Neural progenitor cell (in vitro differentiated cells): ENCODE data around the gene PPARG. TPM values are rescaled to one million over a fixed set of nuclear protein-coding genes. Genes with fewer than 3 reads are reported as not detected.
A peak's percentile ranks its signal among the peaks of the same experiment; 100 is the strongest.

ENCODE experiments used
- DNase-seq: peaks from one replicate; pipeline ENCODE4 v3.0.0-alpha.2; 2016; ENCODE audit warnings: low spot score
- H2AFZ ChIP-seq: fragments of 200-600 bp; sonication (generic); replicated peaks from 2 replicates; pipeline ENCODE4 v1.6.1; 2016; ENCODE audit warnings: antibody characterized with exemption
- H3F3A ChIP-seq: fragments of 200-600 bp; sonication (generic); 2 replicates; pipeline ENCODE4 v1.6.1; 2016; ENCODE audit warnings: antibody characterized with exemption, low read depth
- H3K27ac ChIP-seq: fragments of 200-600 bp; sonication (generic); 2 replicates; pipeline ENCODE4 v1.5.1; 2016; ENCODE audit warnings: mild to moderate bottlenecking
- H3K27me3 ChIP-seq: fragments of 200-600 bp; sonication (generic); 2 replicates; pipeline ENCODE4 v1.6.1; 2016; ENCODE audit warnings: mild to moderate bottlenecking, moderate library complexity
- H3K36me3 ChIP-seq: fragments of 200-600 bp; sonication (generic); 2 replicates; pipeline ENCODE4 v1.5.1; 2016
- H3K4me1 ChIP-seq: fragments of 200-600 bp; sonication (generic); 2 replicates; pipeline ENCODE4 v1.6.1; 2016; ENCODE audit warnings: mixed run types
- H3K4me2 ChIP-seq: fragments of 200-600 bp; sonication (generic); 2 replicates; pipeline ENCODE4 v1.6.1; 2016
- H3K4me3 ChIP-seq: fragments of 200-600 bp; sonication (generic); 2 replicates; pipeline ENCODE4 v1.5.1; 2016
- H3K79me2 ChIP-seq: fragments of 200-600 bp; sonication (generic); 2 replicates; pipeline ENCODE4 v1.6.1; 2016; ENCODE audit warnings: low read depth
- H3K9ac ChIP-seq: fragments of 200-600 bp; sonication (generic); 2 replicates; pipeline ENCODE4 v1.6.1; 2016
- H3K9me3 ChIP-seq: fragments of 200-600 bp; sonication (generic); 2 replicates; pipeline ENCODE4 v1.5.1; 2016; ENCODE audit warnings: low read depth
- H4K20me1 ChIP-seq: fragments of 200-600 bp; sonication (generic); 2 replicates; pipeline ENCODE4 v1.6.1; 2016; ENCODE audit warnings: low read depth
- H3K27ac Mint-ChIP-seq: 3 replicates; pipeline ENCODE4 v1.8.0; 2021; ENCODE audit warnings: mixed read lengths
- H3K27me3 Mint-ChIP-seq: 2 replicates; pipeline ENCODE4 v1.8.0; 2022; ENCODE audit warnings: low read depth, mild to moderate bottlenecking, inconsistent platforms, moderate library complexity, mixed read lengths; ENCODE audit not compliant: insufficient read depth
- H3K36me3 Mint-ChIP-seq: 3 replicates; pipeline ENCODE4 v1.8.0; 2021; ENCODE audit warnings: mixed read lengths
- H3K4me1 Mint-ChIP-seq: 3 replicates; pipeline ENCODE4 v1.8.0; 2021; ENCODE audit warnings: mixed read lengths
- H3K4me3 Mint-ChIP-seq: 3 replicates; pipeline ENCODE4 v1.8.0; 2021; ENCODE audit warnings: mild to moderate bottlenecking, moderate library complexity, mixed read lengths
- H3K9me3 Mint-ChIP-seq: 3 replicates; pipeline ENCODE4 v1.8.0; 2020; ENCODE audit warnings: mixed read lengths
- EZH2 ChIP-seq: fragments of 200-600 bp; sonication (generic); IDR thresholded peaks from 2 replicates; pipeline ENCODE4 v1.6.1; 2017; ENCODE audit warnings: antibody characterized with exemption, mild to moderate bottlenecking, moderate library complexity
- EZH2phosphoT487 ChIP-seq: fragments of 200-600 bp; sonication (generic); IDR thresholded peaks from 2 replicates; pipeline ENCODE4 v1.6.1; 2017; ENCODE audit warnings: antibody characterized with exemption
- small RNA-seq: library from RNA; depleted of rRNA; stranded (forward); fragments of <200 nt; gene quantifications from one replicate; pipeline ENCODE3, GENCODE V24; 2015
- total RNA-seq: library from RNA; depleted of rRNA; stranded (reverse); fragments of >200 nt; gene quantifications from 2 replicates; pipeline ENCODE4 v1.2.3, GENCODE V29; 2015; ENCODE audit warnings: low replicate concordance
- TF ChIP-seq, protein P1 (sequence below): fragments of 200-600 bp; sonication (generic); IDR thresholded peaks from 2 replicates; pipeline ENCODE4 v1.5.1; 2017; ENCODE audit warnings: antibody characterized with exemption, mild to moderate bottlenecking

Gene PPARG
- total RNA-seq, 1 donor from 2014 or later, result not detected

DNA sequence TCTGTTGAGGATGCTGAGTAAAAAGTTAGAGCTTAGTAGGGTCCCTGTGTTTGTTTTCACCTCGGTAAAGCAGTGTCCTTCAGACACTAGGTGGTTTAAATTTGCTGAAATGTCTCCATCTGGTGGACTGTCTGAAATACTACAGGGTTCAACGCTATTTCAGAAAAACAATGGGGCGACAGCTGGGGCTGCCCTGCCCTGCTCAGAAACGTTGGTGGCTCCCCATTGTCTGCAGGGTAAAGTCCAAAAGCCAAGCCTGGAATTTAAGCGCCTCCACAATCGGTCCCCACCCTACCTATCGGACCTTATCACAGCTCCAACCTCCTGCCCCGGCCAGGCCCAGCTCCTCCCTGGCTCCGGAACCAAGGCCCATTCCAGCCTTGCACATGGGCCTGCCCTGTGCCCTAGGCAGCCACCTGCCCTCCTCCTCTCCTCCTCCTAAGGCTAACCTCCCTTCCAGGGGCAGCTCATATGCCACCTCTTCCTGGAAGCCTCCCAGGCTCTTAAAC, 191.1 kb downstream of the PPARG start:
- no peak overlapping the region for H3K9ac ChIP-seq
- H3K27me3 Mint-ChIP-seq, result peaks cover 6% of the 10 kb centered on the region

DNA sequence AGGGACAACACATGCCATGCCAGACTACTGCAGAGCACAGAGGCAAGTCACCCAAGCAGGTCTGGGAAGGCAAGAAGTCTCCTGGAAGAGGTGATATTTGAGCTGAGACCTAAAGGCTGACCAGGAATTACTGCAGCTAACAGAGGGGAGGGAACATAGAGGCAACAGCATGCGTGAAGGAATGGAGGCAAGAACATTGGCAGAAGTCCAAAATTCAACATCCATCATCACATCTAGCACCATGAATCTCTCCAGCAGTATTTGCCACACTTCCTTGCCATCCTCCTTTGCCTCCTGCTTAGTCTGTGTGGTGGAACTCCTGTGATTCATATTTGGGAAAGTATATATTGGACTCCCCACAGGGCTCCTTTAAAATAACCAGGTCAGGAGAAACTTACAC, 194.5 kb downstream of the PPARG start:
- Histone ChIP-seq H3K4me3 (peak overlapping the region; percentile 79), H3K9me3 (no peaks in the 10 kb centered on the region), H3K4me2 (peak overlapping the region; percentile 92), H3K4me1 (peaks cover 8% of the 10 kb centered on the region), H3K36me3 (no peaks in the 10 kb centered on the region), H3K27ac (no peak overlapping the region), H3K9ac (no peak overlapping the region), H3K27me3 (no peaks in the 10 kb centered on the region), H2AFZ (no peak overlapping the region), H3K79me2 (peaks cover 38% of the 10 kb centered on the region), H3F3A (no peaks in the 10 kb centered on the region), H4K20me1 (no peaks in the 10 kb centered on the region)
- TF ChIP-seq, protein P1, sequence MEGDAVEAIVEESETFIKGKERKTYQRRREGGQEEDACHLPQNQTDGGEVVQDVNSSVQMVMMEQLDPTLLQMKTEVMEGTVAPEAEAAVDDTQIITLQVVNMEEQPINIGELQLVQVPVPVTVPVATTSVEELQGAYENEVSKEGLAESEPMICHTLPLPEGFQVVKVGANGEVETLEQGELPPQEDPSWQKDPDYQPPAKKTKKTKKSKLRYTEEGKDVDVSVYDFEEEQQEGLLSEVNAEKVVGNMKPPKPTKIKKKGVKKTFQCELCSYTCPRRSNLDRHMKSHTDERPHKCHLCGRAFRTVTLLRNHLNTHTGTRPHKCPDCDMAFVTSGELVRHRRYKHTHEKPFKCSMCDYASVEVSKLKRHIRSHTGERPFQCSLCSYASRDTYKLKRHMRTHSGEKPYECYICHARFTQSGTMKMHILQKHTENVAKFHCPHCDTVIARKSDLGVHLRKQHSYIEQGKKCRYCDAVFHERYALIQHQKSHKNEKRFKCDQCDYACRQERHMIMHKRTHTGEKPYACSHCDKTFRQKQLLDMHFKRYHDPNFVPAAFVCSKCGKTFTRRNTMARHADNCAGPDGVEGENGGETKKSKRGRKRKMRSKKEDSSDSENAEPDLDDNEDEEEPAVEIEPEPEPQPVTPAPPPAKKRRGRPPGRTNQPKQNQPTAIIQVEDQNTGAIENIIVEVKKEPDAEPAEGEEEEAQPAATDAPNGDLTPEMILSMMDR, result no peak
- TF ChIP-seq EZH2 (no peak), EZH2phosphoT487 (no peak)
- no peak for DNase-seq
- H3K36me3 Mint-ChIP-seq, result no peaks in the 10 kb centered on the region
- H3K27me3 Mint-ChIP-seq, result peaks cover 3% of the 10 kb centered on the region
- peak overlapping the region; percentile 96 for H3K4me3 Mint-ChIP-seq
- no peak overlapping the region for H3K27ac Mint-ChIP-seq
- peaks cover 24% of the 10 kb centered on the region for H3K4me1 Mint-ChIP-seq
- H3K9me3 Mint-ChIP-seq, result no peaks in the 10 kb centered on the region

More for the DNA sequence above, 191.1 kb downstream of the PPARG start:
- Histone ChIP-seq H4K20me1 (no peaks in the 10 kb centered on the region), H3F3A (no peaks in the 10 kb centered on the region), H3K4me3 (no peak overlapping the region), H3K27ac (no peak overlapping the region), H3K27me3 (no peaks in the 10 kb centered on the region), H3K79me2 (peaks cover 6% of the 10 kb centered on the region), H3K36me3 (no peaks in the 10 kb centered on the region), H3K4me1 (no peaks in the 10 kb centered on the region), H3K9me3 (no peaks in the 10 kb centered on the region), H2AFZ (peak overlapping the region; percentile 78), H3K4me2 (no peak overlapping the region)
- DNase-seq, result peak; percentile 81
- H3K36me3 Mint-ChIP-seq, result no peaks in the 10 kb centered on the region
- H3K27ac Mint-ChIP-seq, result peak overlapping the region; percentile 50
- H3K9me3 Mint-ChIP-seq, result no peaks in the 10 kb centered on the region
- no peak overlapping the region for H3K4me3 Mint-ChIP-seq
- TF ChIP-seq, protein P1, result peak; percentile 82
- TF ChIP-seq EZH2, result no peak
- H3K4me1 Mint-ChIP-seq, result peaks cover 9% of the 10 kb centered on the region

DNA sequence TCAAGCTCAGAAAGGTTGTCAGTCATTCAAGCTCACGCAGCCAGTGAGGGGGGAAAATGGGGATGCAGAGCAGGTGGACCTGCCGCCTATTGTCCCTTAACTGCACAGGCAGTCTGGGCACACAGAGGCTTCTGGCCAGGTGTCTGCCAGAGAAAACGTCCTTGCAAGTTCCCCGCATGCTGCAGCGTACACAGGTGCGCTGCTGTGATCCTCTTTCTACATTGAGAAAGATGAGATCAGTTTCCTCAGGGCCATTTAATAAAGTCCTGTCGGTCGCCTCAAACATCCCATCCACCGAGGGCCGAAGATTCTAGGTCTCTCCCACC, 195.0 kb downstream of the PPARG start:
- Histone ChIP-seq H3K9ac (peak overlapping the region; percentile 46), H3F3A (no peaks in the 10 kb centered on the region), H3K4me3 (peak overlapping the region; percentile 79), H3K9me3 (no peaks in the 10 kb centered on the region), H4K20me1 (no peaks in the 10 kb centered on the region), H3K79me2 (peaks cover 43% of the 10 kb centered on the region), H3K36me3 (no peaks in the 10 kb centered on the region), H3K27me3 (no peaks in the 10 kb centered on the region), H3K4me2 (peak overlapping the region; percentile 92), H2AFZ (peak overlapping the region; percentile 77), H3K27ac (no peak overlapping the region), H3K4me1 (peaks cover 8% of the 10 kb centered on the region)
- H3K27ac Mint-ChIP-seq, result peak overlapping the region; percentile 75
- DNase-seq, result no peak
- TF ChIP-seq EZH2 (no peak), EZH2phosphoT487 (no peak)
- TF ChIP-seq, protein P1, result no peak
- peaks cover 3% of the 10 kb centered on the region for H3K27me3 Mint-ChIP-seq
- H3K4me1 Mint-ChIP-seq, result peaks cover 24% of the 10 kb centered on the region
- H3K9me3 Mint-ChIP-seq, result no peaks in the 10 kb centered on the region
- peak overlapping the region; percentile 96 for H3K4me3 Mint-ChIP-seq
- H3K36me3 Mint-ChIP-seq, result no peaks in the 10 kb centered on the region

Small RNA genes lying within 50 kb of the gene (small RNA-seq; reads per million reads assigned to genes)
- gene AC091492.1, result not detected

Other genes with a start within 250 kb of the PPARG start
- 0.07 and 0.15 TPM in 2 replicates for gene TIMP4, start 130.2 kb upstream of the PPARG start, total RNA-seq
- gene TSEN2, start 195.4 kb downstream of the PPARG start, total RNA-seq, result 20.4 and 21.3 TPM in 2 replicates